ENCODE measurements around the gene S100A2. TPM values are rescaled to one million over a fixed set of nuclear protein-coding genes. Genes with fewer than 3 reads are reported as not detected.
A peak's percentile ranks its signal among the peaks of the same experiment; 100 is the strongest.

Gene S100A2
- total and polyA plus RNA-seq, 2 of the 13 experiments (the other 11 are each of a cell fraction or from before 2014, with no cell fraction given), result 1.2 TPM

GRCh38 chr1:153608742-153609584 is 43.3 kb upstream of the S100A2 start (continued):
- TF ChIP-seq HOXA5 (CRISPR knock-in tag; IDR thresholded peaks at IDR 0.05) (no peak), ETV6 (CRISPR knock-in tag; conservative IDR thresholded peaks at IDR 0.05) (0 out of 2 replicates have a peak, but pooled peaks have one; percentile 20), KLF16 (CRISPR knock-in tag; IDR thresholded peaks at IDR 0.05) (peak in 1 of 2 experiments; percentile 41; a peak in 2 of 4 replicates), POGK (CRISPR knock-in tag; conservative IDR thresholded peaks at IDR 0.05) (0 out of 2 replicates have a peak, but pooled peaks have one; percentile 16), ZSCAN20 (CRISPR knock-in tag; IDR thresholded peaks at IDR 0.05; ENCODE audit: borderline replicate concordance) (0 out of 2 replicates have a peak, but pooled peaks have one; percentile 40), PPARG (CRISPR knock-in tag; conservative IDR thresholded peaks at IDR 0.05) (peak; percentile 50; the same call in 1 of the 2 replicates), CEBPG (CRISPR knock-in tag; IDR thresholded peaks at IDR 0.05) (0 out of 2 replicates have a peak, but pooled peaks have one; percentile 32), ZNF839 (CRISPR knock-in tag; IDR thresholded peaks at IDR 0.05; ENCODE audit: borderline replicate concordance) (no peak), NR2C2 (CRISPR knock-in tag; IDR thresholded peaks at IDR 0.05; ENCODE audit: borderline replicate concordance) (peak; percentile 80), ARNTL (CRISPR knock-in tag; IDR thresholded peaks at IDR 0.05) (peak; percentile 59; the same call in 1 of the 2 replicates), HNF4G (IDR thresholded peaks at IDR 0.05; ENCODE audit: borderline replicate concordance, low read depth, low read length) (peak; percentile 87), HNF4G (CRISPR knock-in tag; IDR thresholded peaks at IDR 0.05; ENCODE audit: borderline replicate concordance, low read depth) (no peak; the same call in 1 of the 2 replicates), HDAC1 (CRISPR knock-in tag; IDR thresholded peaks at IDR 0.05) (peak; percentile 83), DMAP1 (CRISPR knock-in tag; IDR thresholded peaks at IDR 0.05) (peak; percentile 91), MTA1 (CRISPR knock-in tag; IDR thresholded peaks at IDR 0.05; ENCODE audit: borderline replicate concordance) (0 out of 2 replicates have a peak, but pooled peaks have one; percentile 75), ZNF609 (CRISPR knock-in tag; IDR thresholded peaks at IDR 0.05; ENCODE audit: borderline replicate concordance) (peak; percentile 80), ATF5 (CRISPR knock-in tag; IDR thresholded peaks at IDR 0.05; ENCODE audit: low read depth) (no peak), AHR (CRISPR knock-in tag; IDR thresholded peaks at IDR 0.05) (0 out of 2 replicates have a peak, but pooled peaks have one; percentile 59), ATF6 (CRISPR knock-in tag; conservative IDR thresholded peaks at IDR 0.05) (no peak)

Measured in HepG2 (cell line).